GM12872 (cell line): ENCODE data around the gene OR51M1.

Experiments used
- TF ChIP-seq, protein P1 (sequence below): IDR thresholded peaks from 3 replicates; pipeline ENCODE4 v1.5.1; 2011; ENCODE audit warnings: low read depth, mild to moderate bottlenecking, low read length, moderate library complexity; ENCODE audit not compliant: insufficient read depth

The OR51M1 gene

DNA sequence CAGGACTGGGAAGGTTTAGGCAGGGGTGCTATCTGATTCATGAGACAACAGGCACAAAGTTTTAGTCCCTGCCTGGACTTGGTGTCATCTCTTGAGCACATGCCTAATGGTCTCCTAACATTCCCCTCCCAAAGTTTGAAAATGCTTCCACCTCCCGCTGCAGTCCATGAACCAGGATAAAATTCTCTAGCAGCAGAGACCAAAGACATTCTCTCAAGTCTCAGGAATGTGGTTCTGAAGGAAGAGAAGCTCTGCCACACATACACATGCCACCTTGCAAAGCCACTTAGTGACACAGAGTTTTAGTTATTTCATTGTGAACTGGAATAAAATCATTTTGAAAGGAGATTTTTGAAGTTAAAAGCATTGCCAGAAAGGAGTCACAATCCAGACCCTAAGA lies 16.8 kb upstream of the OR51M1 start:
- TF ChIP-seq, protein P1, sequence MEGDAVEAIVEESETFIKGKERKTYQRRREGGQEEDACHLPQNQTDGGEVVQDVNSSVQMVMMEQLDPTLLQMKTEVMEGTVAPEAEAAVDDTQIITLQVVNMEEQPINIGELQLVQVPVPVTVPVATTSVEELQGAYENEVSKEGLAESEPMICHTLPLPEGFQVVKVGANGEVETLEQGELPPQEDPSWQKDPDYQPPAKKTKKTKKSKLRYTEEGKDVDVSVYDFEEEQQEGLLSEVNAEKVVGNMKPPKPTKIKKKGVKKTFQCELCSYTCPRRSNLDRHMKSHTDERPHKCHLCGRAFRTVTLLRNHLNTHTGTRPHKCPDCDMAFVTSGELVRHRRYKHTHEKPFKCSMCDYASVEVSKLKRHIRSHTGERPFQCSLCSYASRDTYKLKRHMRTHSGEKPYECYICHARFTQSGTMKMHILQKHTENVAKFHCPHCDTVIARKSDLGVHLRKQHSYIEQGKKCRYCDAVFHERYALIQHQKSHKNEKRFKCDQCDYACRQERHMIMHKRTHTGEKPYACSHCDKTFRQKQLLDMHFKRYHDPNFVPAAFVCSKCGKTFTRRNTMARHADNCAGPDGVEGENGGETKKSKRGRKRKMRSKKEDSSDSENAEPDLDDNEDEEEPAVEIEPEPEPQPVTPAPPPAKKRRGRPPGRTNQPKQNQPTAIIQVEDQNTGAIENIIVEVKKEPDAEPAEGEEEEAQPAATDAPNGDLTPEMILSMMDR: no peak

DNA sequence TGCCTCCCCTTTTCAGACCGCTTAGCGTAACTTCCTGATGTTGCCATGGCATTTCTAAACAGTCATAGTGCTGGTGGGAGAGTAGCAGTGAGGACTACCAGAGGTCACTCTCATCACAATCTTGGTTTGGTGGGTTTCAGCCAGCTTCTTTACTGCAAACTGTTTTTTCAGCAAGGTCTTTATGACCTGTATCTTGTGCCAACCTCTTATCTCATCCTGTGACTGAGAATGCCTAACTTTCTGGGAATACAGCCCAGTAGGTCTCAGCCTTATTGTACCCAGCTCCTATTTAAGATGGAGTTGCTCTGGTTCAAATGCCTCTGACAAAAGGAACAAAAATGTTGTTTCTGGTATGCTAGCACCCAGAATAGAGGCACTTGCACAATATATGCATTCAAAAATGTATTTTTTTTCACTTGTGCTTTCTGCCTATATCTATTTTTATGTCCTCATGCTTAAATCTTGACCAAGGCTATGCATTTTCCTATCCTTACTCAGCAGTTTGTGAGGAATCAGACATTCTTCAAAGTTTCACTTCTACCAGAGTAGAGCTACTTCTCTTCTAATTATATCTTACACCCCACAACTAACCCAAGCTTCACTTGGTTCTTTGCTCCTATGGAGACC lies 16.1 kb upstream of the OR51M1 start:
- TF ChIP-seq, protein P1: no peak

DNA sequence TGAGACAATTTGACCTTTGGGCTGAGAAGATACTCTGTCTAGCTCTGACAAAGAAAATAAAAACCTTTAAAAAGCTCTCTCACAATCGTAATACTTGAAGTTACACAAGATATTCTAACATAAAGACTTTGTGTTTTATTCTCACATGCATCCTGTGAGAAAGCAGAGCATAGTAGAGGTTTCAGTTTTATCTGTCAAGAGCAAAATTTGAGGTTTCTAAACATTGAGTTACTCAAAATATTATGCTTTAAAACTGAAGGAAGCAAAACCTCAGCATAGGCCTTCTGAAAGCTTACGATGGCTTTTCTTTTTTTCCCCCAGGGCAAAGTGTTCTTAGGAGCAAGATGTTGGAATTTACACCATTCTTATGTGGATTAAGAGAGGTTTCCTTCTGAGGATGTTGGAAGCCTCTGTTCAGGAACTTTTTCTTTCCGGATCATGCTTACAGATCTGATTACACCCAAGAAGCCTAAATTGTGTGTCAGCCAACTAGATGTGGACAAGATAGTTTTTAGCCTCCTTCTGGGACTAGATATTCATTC lies 15.0 kb upstream of the OR51M1 start:
- TF ChIP-seq, protein P1: no peak

DNA sequence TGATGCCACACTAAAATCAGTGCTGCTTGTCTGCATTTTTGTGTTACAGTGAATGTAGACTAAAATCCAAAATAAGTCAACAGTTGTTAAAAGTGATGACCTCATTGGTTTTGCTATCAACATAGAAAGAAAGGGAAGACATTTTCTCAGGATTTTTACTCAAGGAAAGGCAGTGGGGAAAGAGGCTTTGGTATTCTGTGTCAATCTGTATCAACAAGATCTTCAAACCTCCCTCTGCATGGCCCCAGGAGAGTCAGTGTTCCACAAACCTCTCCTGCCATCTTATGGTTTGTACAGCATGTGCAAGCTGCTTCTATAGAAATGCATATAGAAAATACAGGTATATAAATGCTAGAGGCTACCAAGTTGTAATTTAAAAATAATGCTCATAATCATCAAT lies 13.8 kb upstream of the OR51M1 start:
- TF ChIP-seq, protein P1: peak; percentile 56; the same call in 2 of the 3 replicates

DNA sequence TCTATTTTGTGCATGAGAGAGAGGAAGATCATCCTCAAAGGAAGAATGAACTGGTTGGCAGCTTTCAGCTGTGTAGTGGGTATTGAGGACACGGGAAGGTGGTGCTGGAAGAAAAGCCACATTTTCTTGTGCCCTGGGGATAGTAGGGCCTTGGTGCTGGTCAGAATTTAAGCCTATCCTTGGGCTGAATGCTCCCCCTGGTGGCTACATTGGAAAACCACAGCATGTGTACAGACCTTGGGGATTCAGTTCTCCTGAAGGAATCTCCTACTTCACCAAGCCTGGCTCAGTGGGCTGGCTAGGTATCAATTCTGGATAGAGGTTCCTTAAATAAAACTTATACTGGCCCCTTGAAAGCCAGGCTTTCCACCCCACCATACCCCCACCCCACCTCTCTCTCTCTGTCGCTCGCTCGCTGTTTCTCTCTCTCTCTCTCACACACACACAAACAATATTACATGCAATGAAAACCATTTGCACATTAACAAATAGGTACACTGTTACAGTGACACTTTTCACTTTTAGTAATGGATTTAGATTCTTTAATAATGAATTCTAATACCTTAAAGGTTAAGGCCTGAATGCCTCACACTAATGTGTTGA lies 2.8 kb upstream of the OR51M1 start:
- TF ChIP-seq, protein P1: peak; percentile 88

DNA sequence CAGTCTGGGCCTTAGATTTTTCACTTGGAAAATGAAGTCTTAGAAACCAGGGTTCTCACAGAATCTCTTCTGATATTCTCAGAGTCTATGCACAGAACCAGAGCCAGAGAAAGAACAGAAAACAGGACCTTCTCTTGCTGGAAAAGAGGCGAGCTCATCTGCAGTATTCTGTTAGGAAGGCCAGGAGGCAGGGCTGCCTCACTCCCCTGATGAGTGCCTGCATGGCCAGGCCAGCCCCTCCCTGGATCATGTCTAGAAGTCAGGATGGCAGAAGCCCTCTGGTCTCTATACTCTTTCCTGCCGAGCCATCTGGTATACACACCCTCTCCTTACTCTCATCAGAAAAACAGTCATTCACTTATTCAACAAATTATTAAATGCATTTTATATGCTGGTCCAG lies 723 bp downstream of the OR51M1 start:
- TF ChIP-seq, protein P1: no peak

DNA sequence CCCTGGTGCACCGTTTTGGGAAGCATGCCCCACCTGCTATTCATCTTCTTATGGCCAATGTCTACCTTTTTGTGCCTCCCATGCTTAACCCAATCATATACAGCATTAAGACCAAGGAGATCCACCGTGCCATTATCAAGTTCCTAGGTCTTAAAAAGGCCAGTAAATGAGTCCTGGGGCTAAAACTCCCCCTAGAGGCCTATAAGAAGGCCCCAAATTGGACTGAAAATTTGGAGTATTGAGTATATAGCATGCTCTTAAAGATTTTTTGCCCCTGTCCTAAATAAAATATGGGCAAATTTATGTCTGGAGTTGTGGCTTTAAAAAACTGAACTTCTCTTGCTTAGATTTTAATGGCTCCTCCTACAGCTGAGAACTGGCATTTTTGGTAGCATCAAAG lies 6.6 kb downstream of the OR51M1 start:
- TF ChIP-seq, protein P1: peak; percentile 36; the same call in 2 of the 3 replicates
